Fibroblast of lung (primary cell): ENCODE measurements around the gene PTPRE. TPM values are rescaled to one million over a fixed set of nuclear protein-coding genes. Genes with fewer than 3 reads are reported as not detected.

ENCODE experiments used
- DNase-seq, 2 donors: peaks; one replicate each; pipeline versions ENCODE4 v3.0.0 to v3.0.0-alpha.2; 2010; ENCODE audit warnings: low read depth in 2 of 2
- H2AFZ ChIP-seq: 2 replicates; pipeline ENCODE4 v1.5.1; 2012; ENCODE audit warnings: low read length, control low read depth, inconsistent platforms
- H3K27ac ChIP-seq: 2 replicates; pipeline ENCODE4 v1.5.1; 2011; ENCODE audit warnings: low read length, control low read depth; ENCODE audit not compliant: insufficient read depth
- H3K27me3 ChIP-seq: 2 replicates; pipeline ENCODE4 v1.5.1; 2011; ENCODE audit warnings: mild to moderate bottlenecking, low read length; ENCODE audit not compliant: control insufficient read depth, insufficient read depth
- H3K36me3 ChIP-seq: 2 replicates; pipeline ENCODE4 v1.5.1; 2011; ENCODE audit warnings: low read length; ENCODE audit not compliant: control insufficient read depth, insufficient read depth
- H3K4me1 ChIP-seq: 2 replicates; pipeline ENCODE4 v1.5.1; 2011; ENCODE audit warnings: low read length; ENCODE audit not compliant: control insufficient read depth, insufficient read depth; ENCODE audit errors: extremely low read depth
- H3K4me2 ChIP-seq: 2 replicates; pipeline ENCODE4 v1.5.1; 2011; ENCODE audit warnings: low read length, control low read depth; ENCODE audit not compliant: insufficient read depth; ENCODE audit errors: extremely low read depth
- H3K4me3 ChIP-seq, 4 experiments: fragments of 200-600 bp in 1 of 4; sonication (generic) in 1 of 4; replicated peaks in 1 of 4; 2 replicates each; pipeline ENCODE4 v1.5.1; 2011 to 2016; ENCODE audit warnings: low read length in 4 of 4, low read depth in 3 of 4, mild to moderate bottlenecking in 3 of 4, control low read depth in 2 of 4, inconsistent platforms in 1 of 4, mixed read lengths in 1 of 4; ENCODE audit not compliant: insufficient read depth in 1 of 4; ENCODE audit errors: control extremely low read depth in 1 of 4
- H3K79me2 ChIP-seq: 2 replicates; pipeline ENCODE4 v1.5.1; 2012; ENCODE audit warnings: mild to moderate bottlenecking, low read length, inconsistent platforms; ENCODE audit not compliant: control insufficient read depth, insufficient read depth
- H3K9ac ChIP-seq: 2 replicates; pipeline ENCODE4 v1.5.1; 2011; ENCODE audit warnings: mild to moderate bottlenecking, low read length, control low read depth; ENCODE audit not compliant: insufficient read depth
- H3K9me3 ChIP-seq: 2 replicates; pipeline ENCODE4 v1.5.1; 2012; ENCODE audit warnings: low read depth, low read length; ENCODE audit not compliant: control insufficient read depth, insufficient read depth
- H4K20me1 ChIP-seq: 2 replicates; pipeline ENCODE4 v1.5.1; 2011; ENCODE audit warnings: low read length; ENCODE audit not compliant: control insufficient read depth, insufficient read depth; ENCODE audit errors: extremely low read depth
- CTCF ChIP-seq, 2 donors: IDR thresholded peaks in 1 of 2; conservative IDR thresholded peaks in 1 of 2; 1 replicate in 1 of 2; 2 replicates in 1 of 2; pipeline ENCODE4 v1.5.1; 2011 to 2012; ENCODE audit warnings: low read length in 2 of 2, control low read depth in 1 of 2, inconsistent platforms in 1 of 2, low read depth in 1 of 2, mild to moderate bottlenecking in 1 of 2
- EZH2 ChIP-seq: IDR thresholded peaks from 2 replicates; pipeline ENCODE4 v1.5.1; 2012; ENCODE audit warnings: low read length, control low read depth, mild to moderate bottlenecking; ENCODE audit errors: missing control alignments
- polyA plus RNA-seq, 2 donors: library from polyadenylated mRNA; depleted of rRNA in 1 of 2; stranded (reverse) in 1 of 2; unstranded in 1 of 2; fragments of >200 nt; gene quantifications; 2 replicates each; pipeline ENCODE4 v1.2.1, GENCODE V29; 2011 to 2012; ENCODE audit warnings: missing spikeins in 1 of 2
- total RNA-seq: library from RNA; depleted of rRNA; stranded (reverse); fragments of >200 nt; gene quantifications from 2 replicates; pipeline ENCODE4 v1.2.1, GENCODE V29; 2014

PTPRE gene
- total and polyA plus RNA-seq, 2 donors (not counting 1 experiment from before 2014, with no cell fraction given): 0.75 to 1.8 TPM

GRCh38 chr10:128050121-128050516, 143.2 kb downstream of the PTPRE start:
- H3K4me3 ChIP-seq: no peak overlapping the region
- no peaks in the 10 kb centered on the region for H3K36me3 ChIP-seq
- no peak for DNase-seq
- no peak overlapping the region for H3K4me2 ChIP-seq
- H2AFZ ChIP-seq: no peak overlapping the region
- H3K27ac ChIP-seq: no peak overlapping the region
- no peaks in the 10 kb centered on the region for H3K9me3 ChIP-seq
- H3K9ac ChIP-seq: no peak overlapping the region
- TF ChIP-seq EZH2: no peak
- no peak for TF ChIP-seq CTCF (conservative IDR thresholded peaks at IDR 0.05 in 1 of 2, IDR thresholded peaks at IDR 0.05 in 1 of 2; ENCODE audit: low read depth in 1 of 2, low read length in 2 of 2)
- no peaks in the 10 kb centered on the region for H3K4me1 ChIP-seq
- no peaks in the 10 kb centered on the region for H4K20me1 ChIP-seq
- no peaks in the 10 kb centered on the region for H3K79me2 ChIP-seq
- no peaks in the 10 kb centered on the region for H3K27me3 ChIP-seq

DNA sequence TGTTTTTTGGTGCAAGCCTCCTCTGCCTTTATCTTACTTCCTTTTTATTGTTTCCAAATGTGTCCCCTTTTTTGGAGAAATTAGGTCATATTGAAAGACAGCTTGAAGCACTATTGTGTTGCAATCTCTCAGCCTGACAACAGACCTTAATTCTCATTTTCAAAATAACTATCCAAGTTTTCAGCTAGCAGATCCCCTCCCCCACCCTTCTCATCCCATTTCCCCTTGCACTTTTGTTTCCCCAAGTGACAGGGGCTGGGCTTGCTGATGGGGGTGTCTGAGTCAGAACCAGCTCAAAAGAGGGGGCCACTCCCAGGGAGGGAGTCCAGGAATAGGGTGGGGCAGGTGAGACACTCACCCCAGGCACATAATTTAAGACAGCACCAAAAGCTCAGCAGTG, 144.0 kb downstream of the PTPRE start:
- no peak overlapping the region for H3K9ac ChIP-seq
- H2AFZ ChIP-seq: no peak overlapping the region
- no peak overlapping the region for H3K4me2 ChIP-seq
- H3K27me3 ChIP-seq: no peaks in the 10 kb centered on the region
- H3K4me1 ChIP-seq: no peaks in the 10 kb centered on the region
- H3K4me3 ChIP-seq: no peak overlapping the region
- H3K79me2 ChIP-seq: no peaks in the 10 kb centered on the region
- no peak for TF ChIP-seq CTCF (conservative IDR thresholded peaks at IDR 0.05 in 1 of 2, IDR thresholded peaks at IDR 0.05 in 1 of 2; ENCODE audit: low read depth in 1 of 2, low read length in 2 of 2)
- TF ChIP-seq EZH2: no peak
- no peaks in the 10 kb centered on the region for H4K20me1 ChIP-seq
- H3K27ac ChIP-seq: no peak overlapping the region
- DNase-seq: no peak
- no peaks in the 10 kb centered on the region for H3K36me3 ChIP-seq
- H3K9me3 ChIP-seq: no peaks in the 10 kb centered on the region

DNA sequence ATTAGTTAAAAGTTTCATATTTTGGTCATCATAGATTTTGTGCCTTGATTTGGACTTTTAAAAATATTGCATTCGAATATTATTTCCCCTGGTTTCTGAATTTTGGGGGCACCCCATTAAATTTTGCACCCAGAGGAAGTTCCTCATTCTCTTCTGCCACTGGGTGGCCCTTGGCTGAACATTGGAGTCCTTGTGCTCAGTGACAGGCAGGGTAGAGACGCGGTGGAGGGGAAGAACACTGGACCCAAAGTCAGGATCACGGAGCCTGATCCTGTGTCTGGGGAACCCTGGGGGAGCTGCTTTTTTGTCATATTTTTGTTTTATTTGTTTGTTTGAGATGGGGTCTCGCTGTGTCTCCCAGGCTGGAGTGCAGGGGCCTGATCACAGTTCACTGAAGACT, 144.6 kb downstream of the PTPRE start:
- Histone ChIP-seq H4K20me1 (no peaks in the 10 kb centered on the region), H3K4me3 (no peak overlapping the region), H3K79me2 (no peaks in the 10 kb centered on the region), H3K27ac (no peak overlapping the region), H3K27me3 (no peaks in the 10 kb centered on the region), H2AFZ (no peak overlapping the region), H3K9ac (no peak overlapping the region), H3K9me3 (no peaks in the 10 kb centered on the region), H3K36me3 (no peaks in the 10 kb centered on the region), H3K4me2 (no peak overlapping the region), H3K4me1 (no peaks in the 10 kb centered on the region)
- no peak for DNase-seq
- TF ChIP-seq CTCF (conservative IDR thresholded peaks at IDR 0.05 in 1 of 2, IDR thresholded peaks at IDR 0.05 in 1 of 2; ENCODE audit: low read depth in 1 of 2, low read length in 2 of 2): no peak
- TF ChIP-seq EZH2: no peak
